ENCODE data around the gene CA4.

Gene CA4

GRCh38 chr17:60151355-60151754 lies 1.6 kb downstream of the CA4 start:
- TF ChIP-seq TCF12 (IDR thresholded peaks at IDR 0.05; ENCODE audit: low read depth) (no peak), FOXM1 (IDR thresholded peaks at IDR 0.05; ENCODE audit: borderline replicate concordance, low read depth) (no peak), NFIC (IDR thresholded peaks at IDR 0.05) (no peak), YY1 (IDR thresholded peaks at IDR 0.05; ENCODE audit: low read depth) (no peak), CEBPB (IDR thresholded peaks at IDR 0.05) (no peak), TEAD4 (IDR thresholded peaks at IDR 0.05) (no peak), EP300 (IDR thresholded peaks at IDR 0.05; ENCODE audit: borderline replicate concordance) (no peak), RAD21 (IDR thresholded peaks at IDR 0.05; ENCODE audit: low read depth) (no peak), TAF1 (IDR thresholded peaks at IDR 0.05; ENCODE audit: low read depth) (no peak), ZBTB7A (IDR thresholded peaks at IDR 0.05; ENCODE audit: low read depth) (no peak), MAX (IDR thresholded peaks at IDR 0.05) (no peak), EGR1 (IDR thresholded peaks at IDR 0.05) (no peak), USF1 (IDR thresholded peaks at IDR 0.05) (no peak), CREB1 (IDR thresholded peaks at IDR 0.05; ENCODE audit: low read depth) (no peak), REST (IDR thresholded peaks at IDR 0.05; ENCODE audit: low read depth) (no peak)

GRCh38 chr17:60153606-60154390 lies 4.0 kb downstream of the CA4 start:
- TF ChIP-seq TAF1 (IDR thresholded peaks at IDR 0.05; ENCODE audit: low read depth) (no peak), CEBPB (IDR thresholded peaks at IDR 0.05) (no peak), MAX (IDR thresholded peaks at IDR 0.05) (no peak)

- TF ChIP-seq TCF12 (IDR thresholded peaks at IDR 0.05; ENCODE audit: low read depth) = no peak
These were observed 5.0 kb downstream of the CA4 start for GRCh38 chr17:60154616-60155426.

GRCh38 chr17:60155427-60155814 lies 5.6 kb downstream of the CA4 start:
- TF ChIP-seq RAD21 (IDR thresholded peaks at IDR 0.05; ENCODE audit: low read depth) (no peak), EP300 (IDR thresholded peaks at IDR 0.05; ENCODE audit: borderline replicate concordance) (no peak), EGR1 (IDR thresholded peaks at IDR 0.05) (no peak), FOXM1 (IDR thresholded peaks at IDR 0.05; ENCODE audit: borderline replicate concordance, low read depth) (no peak), TCF12 (IDR thresholded peaks at IDR 0.05; ENCODE audit: low read depth) (no peak), NFIC (IDR thresholded peaks at IDR 0.05) (no peak), CEBPB (IDR thresholded peaks at IDR 0.05) (no peak), TEAD4 (IDR thresholded peaks at IDR 0.05) (no peak), MAX (IDR thresholded peaks at IDR 0.05) (no peak), ZBTB7A (IDR thresholded peaks at IDR 0.05; ENCODE audit: low read depth) (no peak), REST (IDR thresholded peaks at IDR 0.05; ENCODE audit: low read depth) (no peak)

- TF ChIP-seq TAF1 (IDR thresholded peaks at IDR 0.05; ENCODE audit: low read depth) = no peak
- TF ChIP-seq EGR1 (IDR thresholded peaks at IDR 0.05) = no peak
- no peak for TF ChIP-seq TCF12 (IDR thresholded peaks at IDR 0.05; ENCODE audit: low read depth)
- TF ChIP-seq REST (IDR thresholded peaks at IDR 0.05; ENCODE audit: low read depth) = no peak
- TF ChIP-seq NFIC (IDR thresholded peaks at IDR 0.05) = no peak
- TF ChIP-seq FOXM1 (IDR thresholded peaks at IDR 0.05; ENCODE audit: borderline replicate concordance, low read depth) = no peak
- no peak for TF ChIP-seq YY1 (IDR thresholded peaks at IDR 0.05; ENCODE audit: low read depth)
- TF ChIP-seq MAX (IDR thresholded peaks at IDR 0.05) = no peak
- no peak for TF ChIP-seq CREB1 (IDR thresholded peaks at IDR 0.05; ENCODE audit: low read depth)
- TF ChIP-seq RAD21 (IDR thresholded peaks at IDR 0.05; ENCODE audit: low read depth) = no peak
- no peak for TF ChIP-seq CEBPB (IDR thresholded peaks at IDR 0.05)
- TF ChIP-seq EP300 (IDR thresholded peaks at IDR 0.05; ENCODE audit: borderline replicate concordance) = no peak
- TF ChIP-seq USF1 (IDR thresholded peaks at IDR 0.05) = no peak
- no peak for TF ChIP-seq TEAD4 (IDR thresholded peaks at IDR 0.05)
- no peak for TF ChIP-seq ZBTB7A (IDR thresholded peaks at IDR 0.05; ENCODE audit: low read depth)
These were observed 6.0 kb downstream of the CA4 start for GRCh38 chr17:60155815-60156214.

Data from Ishikawa (cell line).